Peyer's patch (tissue), 4 donors: ENCODE measurements around the gene N4BP2.

Source experiments
- CTCF ChIP-seq, 6 experiments: fragments of 450-650 bp in 4 of 6; fragments of 200-600 bp in 2 of 6; sonication (generic) in 1 of 6; IDR thresholded peaks; one replicate each; pipeline ENCODE4 v1.5.1; 2017 to 2019; ENCODE audit warnings: antibody characterized with exemption in 6 of 6, mild to moderate bottlenecking in 3 of 6, moderate library complexity in 1 of 6
- POLR2A ChIP-seq, 2 donors: fragments of 450-650 bp; IDR thresholded peaks; one replicate each; pipeline ENCODE4 v1.5.1; 2017; ENCODE audit warnings: antibody characterized with exemption in 2 of 2, mild to moderate bottlenecking in 2 of 2, moderate library complexity in 2 of 2

GRCh38 chr4:40177591-40177990 is 120.9 kb downstream of the N4BP2 start:
- TF ChIP-seq CTCF (IDR thresholded peaks at IDR 0.05), result no peak
- no peak for TF ChIP-seq POLR2A (IDR thresholded peaks at IDR 0.05)
